Stimulated activated CD8-positive, alpha-beta memory T cell treated with anti-CD3 and anti-CD28 coated beads, Interleukin-12 subunit alpha, Interleukin-12 subunit beta, amount 100 ng/mL, for 4 hours (primary cell): Measurements from ENCODE around the gene RPH3AL.
"Not testable (repeated sequence)": the region's sequence is repeated elsewhere in the genome, so short reads cannot be mapped to it uniquely, and the experiment has no call there.

Experiments
- DNase-seq: peaks from one replicate; pipeline ENCODE4 v3.0.0-alpha.2; 2020; ENCODE audit warnings: low read depth

Gene RPH3AL

GRCh38 chr17:237406-237955, 115.1 kb downstream of the RPH3AL start:
- no peak for DNase-seq

- no peak for DNase-seq
Observed at GRCh38 chr17:236641-237405, 115.8 kb downstream of the RPH3AL start.

GRCh38 chr17:235831-236640, 116.6 kb downstream of the RPH3AL start:
- no peak for DNase-seq

GRCh38 chr17:234994-235830, 117.4 kb downstream of the RPH3AL start:
- DNase-seq: not testable (repeated sequence)

GRCh38 chr17:234163-234993, 118.2 kb downstream of the RPH3AL start:
- not testable (repeated sequence) for DNase-seq

GRCh38 chr17:233473-233941, 119.1 kb downstream of the RPH3AL start:
- no peak for DNase-seq

GRCh38 chr17:231966-232807, 120.4 kb downstream of the RPH3AL start:
- no peak for DNase-seq

GRCh38 chr17:231191-231965, 121.2 kb downstream of the RPH3AL start:
- no peak for DNase-seq

- no peak for DNase-seq
Observed at GRCh38 chr17:230395-230770, 122.2 kb downstream of the RPH3AL start.

- DNase-seq: no peak
Observed at GRCh38 chr17:229709-230394, 122.8 kb downstream of the RPH3AL start.

- no peak for DNase-seq
Observed at GRCh38 chr17:228951-229708, 123.5 kb downstream of the RPH3AL start.

GRCh38 chr17:227946-228615, 124.5 kb downstream of the RPH3AL start:
- no peak for DNase-seq

GRCh38 chr17:227078-227945, 125.3 kb downstream of the RPH3AL start:
- no peak for DNase-seq

GRCh38 chr17:226108-227077, 126.2 kb downstream of the RPH3AL start:
- DNase-seq: no peak

- DNase-seq: no peak
Observed at GRCh38 chr17:225551-225950, 127.1 kb downstream of the RPH3AL start.
